HG03025 (cell line): ENCODE results near the gene CHCHD6.

Experiments
- ATAC-seq: cut with Tn5 transposase; IDR thresholded peaks from one replicate; pipeline ENCODE4 v1.9.1; 2021; ENCODE audit warnings: mild to moderate bottlenecking, moderate library complexity; ENCODE audit not compliant: unreplicated experiment, low FRiP score

CHCHD6 gene

GRCh38 chr3:126737527-126737926 lies 33.5 kb downstream of the CHCHD6 start:
- ATAC-seq = no peak

- peak; percentile 51 for ATAC-seq
Measured at GRCh38 chr3:126742057-126742456, 38.0 kb downstream of the CHCHD6 start.

- ATAC-seq = no peak
Measured at GRCh38 chr3:126743350-126743749, 39.3 kb downstream of the CHCHD6 start.

GRCh38 chr3:126743781-126744180 lies 39.7 kb downstream of the CHCHD6 start:
- ATAC-seq = no peak

GRCh38 chr3:126745760-126746394 lies 41.8 kb downstream of the CHCHD6 start:
- no peak for ATAC-seq

GRCh38 chr3:126746395-126747177 lies 42.5 kb downstream of the CHCHD6 start:
- ATAC-seq = no peak

GRCh38 chr3:126747768-126748167 lies 43.7 kb downstream of the CHCHD6 start:
- ATAC-seq = no peak

GRCh38 chr3:126748701-126749546 lies 44.9 kb downstream of the CHCHD6 start:
- no peak for ATAC-seq

- no peak for ATAC-seq
Measured at GRCh38 chr3:126749547-126749875, 45.5 kb downstream of the CHCHD6 start.

- no peak for ATAC-seq
Measured at GRCh38 chr3:126749931-126750755, 46.1 kb downstream of the CHCHD6 start.

GRCh38 chr3:126750756-126751121 lies 46.7 kb downstream of the CHCHD6 start:
- ATAC-seq = no peak

GRCh38 chr3:126751611-126752302 lies 47.7 kb downstream of the CHCHD6 start:
- no peak for ATAC-seq

GRCh38 chr3:126752303-126753190 lies 48.5 kb downstream of the CHCHD6 start:
- ATAC-seq = no peak

GRCh38 chr3:126753191-126754160 lies 49.4 kb downstream of the CHCHD6 start:
- ATAC-seq = no peak

- ATAC-seq = no peak
Measured at GRCh38 chr3:126755866-126756265, 51.8 kb downstream of the CHCHD6 start.

GRCh38 chr3:126758026-126758425 lies 54.0 kb downstream of the CHCHD6 start:
- ATAC-seq = no peak

GRCh38 chr3:126758882-126759281 lies 54.8 kb downstream of the CHCHD6 start:
- no peak for ATAC-seq

GRCh38 chr3:126760541-126760940 lies 56.5 kb downstream of the CHCHD6 start:
- ATAC-seq = no peak
